ENCODE measurements around the gene POTEI. TPM values are rescaled to one million over a fixed set of nuclear protein-coding genes. Genes with fewer than 3 reads are reported as not detected.
"Not testable (repeated sequence)": the region's sequence is repeated elsewhere in the genome, so short reads cannot be mapped to it uniquely, and the experiment has no call there.

POTEI gene
- total RNA-seq, 2 experiments from 2014 or later: not detected

- POLR2A ChIA-PET; H3K4me3 Mint-ChIP-seq; H3K27ac Mint-ChIP-seq; H3K36me3 Mint-ChIP-seq (ENCODE audit: low read depth); DNase-seq; H3K9me3 Mint-ChIP-seq; H3K4me1 Mint-ChIP-seq; H3K27me3 Mint-ChIP-seq; CTCF ChIA-PET: not testable (repeated sequence)
These were observed 18.3 kb upstream of the POTEI start for GRCh38 chr2:130527365-130527967.

GRCh38 chr2:130522390-130522789, 13.3 kb upstream of the POTEI start:
- H3K4me3 Mint-ChIP-seq; POLR2A ChIA-PET; H3K27me3 Mint-ChIP-seq; DNase-seq; H3K36me3 Mint-ChIP-seq (ENCODE audit: low read depth); H3K9me3 Mint-ChIP-seq; H3K27ac Mint-ChIP-seq; CTCF ChIA-PET; H3K4me1 Mint-ChIP-seq: not testable (repeated sequence)

- H3K27me3 Mint-ChIP-seq; DNase-seq; CTCF ChIA-PET; H3K4me1 Mint-ChIP-seq; H3K36me3 Mint-ChIP-seq (ENCODE audit: low read depth); H3K9me3 Mint-ChIP-seq; H3K27ac Mint-ChIP-seq; POLR2A ChIA-PET; H3K4me3 Mint-ChIP-seq: not testable (repeated sequence)
These were observed 11.9 kb upstream of the POTEI start, which contains the start of gene CFC1B for GRCh38 chr2:130520992-130521391. Gene CFC1B (plus strand): TSS chr2:130521222. CDS start chr2:130521485, 263 bp downstream.

GRCh38 chr2:130518516-130519106, 9.5 kb upstream of the POTEI start:
- CTCF ChIA-PET, POLR2A ChIA-PET, H3K9me3 Mint-ChIP-seq: not testable (repeated sequence)

GRCh38 chr2:130511747-130512451, 2.8 kb upstream of the POTEI start:
- H3K4me3 Mint-ChIP-seq; H3K9me3 Mint-ChIP-seq; H3K36me3 Mint-ChIP-seq (ENCODE audit: low read depth); H3K4me1 Mint-ChIP-seq; CTCF ChIA-PET; DNase-seq; H3K27ac Mint-ChIP-seq; POLR2A ChIA-PET; H3K27me3 Mint-ChIP-seq: not testable (repeated sequence)

More at GRCh38 chr2:130518516-130519106, 9.5 kb upstream of the POTEI start:
- not testable (repeated sequence) for H3K36me3 Mint-ChIP-seq (ENCODE audit: low read depth); DNase-seq; H3K27ac Mint-ChIP-seq; H3K27me3 Mint-ChIP-seq; H3K4me3 Mint-ChIP-seq; H3K4me1 Mint-ChIP-seq

GRCh38 chr2:130510807-130511746, 1.9 kb upstream of the POTEI start:
- H3K27me3 Mint-ChIP-seq; H3K27ac Mint-ChIP-seq; CTCF ChIA-PET; POLR2A ChIA-PET; DNase-seq; H3K4me3 Mint-ChIP-seq; H3K4me1 Mint-ChIP-seq; H3K9me3 Mint-ChIP-seq; H3K36me3 Mint-ChIP-seq (ENCODE audit: low read depth): not testable (repeated sequence)

- H3K27ac Mint-ChIP-seq; DNase-seq; CTCF ChIA-PET; H3K4me3 Mint-ChIP-seq; H3K36me3 Mint-ChIP-seq (ENCODE audit: low read depth); POLR2A ChIA-PET; H3K27me3 Mint-ChIP-seq; H3K9me3 Mint-ChIP-seq; H3K4me1 Mint-ChIP-seq: not testable (repeated sequence)
These were observed 18.1 kb downstream of the POTEI start for GRCh38 chr2:130491073-130491472.

- H3K27ac Mint-ChIP-seq; POLR2A ChIA-PET; H3K4me3 Mint-ChIP-seq; H3K9me3 Mint-ChIP-seq; DNase-seq; H3K27me3 Mint-ChIP-seq; H3K4me1 Mint-ChIP-seq; CTCF ChIA-PET; H3K36me3 Mint-ChIP-seq (ENCODE audit: low read depth): not testable (repeated sequence)
These were observed 53.7 kb downstream of the POTEI start for GRCh38 chr2:130455413-130455812.

GRCh38 chr2:130454712-130455083, 54.4 kb downstream of the POTEI start:
- CTCF ChIA-PET; H3K36me3 Mint-ChIP-seq (ENCODE audit: low read depth): not testable (repeated sequence)

GRCh38 chr2:130453955-130454711, 55.0 kb downstream of the POTEI start:
- H3K27ac Mint-ChIP-seq; H3K4me3 Mint-ChIP-seq; DNase-seq; H3K9me3 Mint-ChIP-seq; H3K36me3 Mint-ChIP-seq (ENCODE audit: low read depth); H3K27me3 Mint-ChIP-seq; POLR2A ChIA-PET; H3K4me1 Mint-ChIP-seq; CTCF ChIA-PET: not testable (repeated sequence)

More at GRCh38 chr2:130454712-130455083, 54.4 kb downstream of the POTEI start:
- H3K4me3 Mint-ChIP-seq, H3K27me3 Mint-ChIP-seq, DNase-seq, H3K9me3 Mint-ChIP-seq, POLR2A ChIA-PET, H3K27ac Mint-ChIP-seq, H3K4me1 Mint-ChIP-seq: not testable (repeated sequence)

GRCh38 chr2:130452897-130453296, 56.2 kb downstream of the POTEI start:
- H3K4me3 Mint-ChIP-seq; H3K36me3 Mint-ChIP-seq (ENCODE audit: low read depth); DNase-seq; CTCF ChIA-PET; H3K4me1 Mint-ChIP-seq; POLR2A ChIA-PET; H3K27me3 Mint-ChIP-seq; H3K9me3 Mint-ChIP-seq; H3K27ac Mint-ChIP-seq: not testable (repeated sequence)

- POLR2A ChIA-PET, H3K9me3 Mint-ChIP-seq: not testable (repeated sequence)
These were observed 57.3 kb downstream of the POTEI start for GRCh38 chr2:130451823-130452222.

GRCh38 chr2:130451278-130451677, 57.9 kb downstream of the POTEI start:
- POLR2A ChIA-PET; H3K27ac Mint-ChIP-seq; H3K4me1 Mint-ChIP-seq; H3K9me3 Mint-ChIP-seq; CTCF ChIA-PET; H3K4me3 Mint-ChIP-seq; H3K36me3 Mint-ChIP-seq (ENCODE audit: low read depth); DNase-seq; H3K27me3 Mint-ChIP-seq: not testable (repeated sequence)

More at GRCh38 chr2:130451823-130452222, 57.3 kb downstream of the POTEI start:
- DNase-seq; H3K27me3 Mint-ChIP-seq; CTCF ChIA-PET; H3K36me3 Mint-ChIP-seq (ENCODE audit: low read depth); H3K4me1 Mint-ChIP-seq; H3K27ac Mint-ChIP-seq; H3K4me3 Mint-ChIP-seq: not testable (repeated sequence)

Data from activated CD4-positive, alpha-beta memory T cell treated with anti-CD3 and anti-CD28 coated beads, Interleukin-2, amount 10 ng/mL, durations not matched to agents 7 days and 5 days (primary cell).